AG09309 (cell line): ENCODE measurements around the gene COA7.
"Not testable (repeated sequence)": the region's sequence is repeated elsewhere in the genome, so short reads cannot be mapped to it uniquely, and the experiment has no call there.

Experiments
- DNase-seq: peaks from one replicate; pipeline ENCODE4 v3.0.0-alpha.2; 2010; ENCODE audit warnings: low read depth
- H3K4me3 ChIP-seq: 2 replicates; pipeline ENCODE4 v1.5.1; 2011; ENCODE audit warnings: mild to moderate bottlenecking, low read depth, low read length, moderate library complexity; ENCODE audit not compliant: control insufficient read depth
- TF ChIP-seq, protein P1 (sequence below): IDR thresholded peaks from 2 replicates; pipeline ENCODE4 v1.5.1; 2011; ENCODE audit warnings: mild to moderate bottlenecking, low read depth, low read length, inconsistent platforms; ENCODE audit not compliant: insufficient read depth, control insufficient read depth; ENCODE audit errors: missing control alignments

The COA7 gene

DNA sequence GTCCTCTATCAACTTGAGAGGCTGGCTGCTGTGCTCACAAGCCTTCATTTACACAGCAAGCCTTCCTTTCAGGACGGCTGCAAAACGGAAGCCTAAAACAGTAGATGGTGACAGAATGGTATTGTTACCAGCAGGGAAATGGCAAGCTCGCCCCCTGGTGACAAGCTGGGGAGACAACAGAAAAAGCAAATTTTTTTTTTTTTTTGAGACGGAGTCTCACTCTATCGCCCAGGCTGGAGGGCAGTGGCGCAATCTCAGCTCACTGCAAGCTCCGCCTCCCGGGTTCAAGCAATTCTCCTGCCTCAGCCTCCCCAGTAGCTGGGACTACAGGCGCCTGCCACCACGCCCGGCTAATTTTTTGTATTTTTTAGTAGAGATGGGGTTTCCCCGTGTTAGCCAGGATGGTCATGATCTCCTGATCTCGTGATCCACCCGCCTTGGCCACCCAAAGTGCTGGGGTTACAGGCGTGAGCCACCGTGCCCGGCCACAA, 11.8 kb downstream of the COA7 start:
- DNase-seq: not testable (repeated sequence)
- TF ChIP-seq, protein P1, sequence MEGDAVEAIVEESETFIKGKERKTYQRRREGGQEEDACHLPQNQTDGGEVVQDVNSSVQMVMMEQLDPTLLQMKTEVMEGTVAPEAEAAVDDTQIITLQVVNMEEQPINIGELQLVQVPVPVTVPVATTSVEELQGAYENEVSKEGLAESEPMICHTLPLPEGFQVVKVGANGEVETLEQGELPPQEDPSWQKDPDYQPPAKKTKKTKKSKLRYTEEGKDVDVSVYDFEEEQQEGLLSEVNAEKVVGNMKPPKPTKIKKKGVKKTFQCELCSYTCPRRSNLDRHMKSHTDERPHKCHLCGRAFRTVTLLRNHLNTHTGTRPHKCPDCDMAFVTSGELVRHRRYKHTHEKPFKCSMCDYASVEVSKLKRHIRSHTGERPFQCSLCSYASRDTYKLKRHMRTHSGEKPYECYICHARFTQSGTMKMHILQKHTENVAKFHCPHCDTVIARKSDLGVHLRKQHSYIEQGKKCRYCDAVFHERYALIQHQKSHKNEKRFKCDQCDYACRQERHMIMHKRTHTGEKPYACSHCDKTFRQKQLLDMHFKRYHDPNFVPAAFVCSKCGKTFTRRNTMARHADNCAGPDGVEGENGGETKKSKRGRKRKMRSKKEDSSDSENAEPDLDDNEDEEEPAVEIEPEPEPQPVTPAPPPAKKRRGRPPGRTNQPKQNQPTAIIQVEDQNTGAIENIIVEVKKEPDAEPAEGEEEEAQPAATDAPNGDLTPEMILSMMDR: peak; percentile 80

DNA sequence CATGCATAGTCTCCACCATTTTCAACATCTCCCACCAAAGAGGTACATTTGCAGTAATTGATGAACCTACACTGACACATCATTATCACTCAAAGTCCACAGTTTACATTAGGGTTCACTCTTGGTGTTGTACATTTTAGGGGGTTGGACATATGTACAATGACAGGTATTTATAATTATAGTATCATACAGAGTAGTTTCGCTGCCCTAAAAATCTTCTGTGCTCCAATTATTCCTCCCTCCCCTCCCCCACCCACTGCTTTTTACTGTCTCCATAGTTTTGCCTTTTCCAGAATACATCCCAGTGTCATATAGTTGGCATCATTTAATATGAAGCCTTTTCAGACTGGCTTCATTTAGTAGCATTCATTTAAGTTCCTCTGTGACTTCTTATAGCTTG, 13.6 kb downstream of the COA7 start:
- TF ChIP-seq, protein P1: no peak
- H3K4me3 ChIP-seq: no peak overlapping the region
- DNase-seq: no peak

More for the DNA sequence above, 11.8 kb downstream of the COA7 start:
- H3K4me3 ChIP-seq: not testable (repeated sequence)

DNA sequence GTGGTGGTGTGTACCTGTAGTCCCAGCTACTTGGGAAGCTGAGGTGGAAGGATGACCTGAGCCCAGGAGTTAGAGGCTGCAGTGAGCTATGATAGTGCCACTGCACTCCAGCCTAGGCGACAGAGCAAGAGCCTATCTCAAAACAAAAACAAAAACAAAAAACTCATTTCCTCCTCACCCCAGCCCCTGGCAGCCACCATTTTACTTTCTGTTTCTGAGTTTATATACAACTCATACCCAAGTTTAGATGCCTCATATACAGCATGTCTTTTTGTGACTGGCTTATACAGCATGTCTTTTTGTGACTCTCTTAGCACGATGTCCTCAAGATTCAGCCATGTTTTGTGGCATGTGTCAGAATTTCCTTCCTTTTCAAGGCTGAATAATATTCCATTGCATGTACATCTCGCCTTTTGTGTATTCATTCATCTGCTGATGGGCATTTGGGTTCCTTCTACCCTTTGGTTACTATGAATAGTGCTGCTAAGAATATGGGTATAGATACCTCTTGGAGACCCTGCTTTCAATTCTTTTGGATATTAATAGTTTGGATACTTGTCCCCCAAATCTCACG, 14.7 kb downstream of the COA7 start:
- no peak overlapping the region for H3K4me3 ChIP-seq
- TF ChIP-seq, protein P1: no peak
- DNase-seq: no peak

DNA sequence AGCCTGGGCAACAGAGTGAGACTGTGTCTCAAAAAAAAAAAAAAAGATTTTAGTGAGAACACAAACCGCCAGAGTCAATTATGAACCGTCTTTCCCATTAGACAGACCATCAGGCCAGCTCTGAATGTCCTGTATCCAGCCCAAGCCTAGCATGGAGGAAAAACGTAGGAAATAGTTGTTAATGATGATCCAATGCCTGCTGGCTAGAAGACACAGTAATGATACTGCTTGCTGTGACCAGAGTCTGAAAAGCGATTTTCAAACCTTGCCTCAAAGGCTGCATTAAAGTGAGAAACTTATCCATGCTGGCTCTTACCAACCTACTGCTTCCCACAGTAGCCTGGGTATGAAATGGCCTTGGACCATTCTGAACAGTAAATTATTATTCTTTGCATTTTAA, 17.0 kb downstream of the COA7 start:
- DNase-seq: no peak
- H3K4me3 ChIP-seq: no peak overlapping the region
- TF ChIP-seq, protein P1: no peak

DNA sequence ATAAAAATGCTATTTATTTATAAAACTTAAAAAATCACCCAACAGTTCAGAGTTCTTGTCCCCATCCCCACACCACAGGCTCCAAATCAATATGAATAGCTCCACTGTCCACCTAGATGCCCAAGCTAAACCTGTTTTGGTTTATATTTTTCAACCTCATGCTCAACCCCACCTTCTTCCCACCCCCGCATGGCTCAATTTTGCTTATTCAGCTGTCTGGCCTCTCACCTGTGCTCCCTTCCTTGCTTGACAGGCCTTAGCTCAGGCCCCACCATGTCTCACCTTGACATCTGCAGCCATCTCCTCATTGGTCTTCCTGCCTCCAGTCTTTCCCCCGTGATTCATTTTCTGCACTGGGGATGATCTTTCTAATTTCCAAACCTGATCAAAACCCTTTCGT, 17.8 kb downstream of the COA7 start:
- TF ChIP-seq, protein P1: no peak
- DNase-seq: no peak
- no peak overlapping the region for H3K4me3 ChIP-seq

DNA sequence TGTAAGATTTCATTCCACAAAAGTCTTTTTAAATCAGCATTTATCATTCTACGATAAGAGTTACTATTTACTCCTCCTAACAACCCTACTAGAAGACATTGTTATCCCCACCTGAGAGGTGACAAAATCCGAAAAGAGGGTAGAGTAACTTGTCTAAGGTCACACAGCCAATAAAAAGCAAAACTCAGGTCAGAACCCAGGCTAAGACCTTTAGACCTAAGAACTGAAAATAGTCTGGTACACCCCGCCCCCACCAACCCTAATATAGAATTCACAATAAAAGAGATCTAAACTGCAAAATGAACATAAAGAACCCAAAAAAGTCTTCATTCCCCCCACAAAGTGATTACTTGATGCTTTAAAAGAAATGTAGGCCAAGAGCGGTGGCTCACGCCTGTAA, 18.6 kb downstream of the COA7 start:
- DNase-seq: no peak
- no peak overlapping the region for H3K4me3 ChIP-seq
- TF ChIP-seq, protein P1: no peak

DNA sequence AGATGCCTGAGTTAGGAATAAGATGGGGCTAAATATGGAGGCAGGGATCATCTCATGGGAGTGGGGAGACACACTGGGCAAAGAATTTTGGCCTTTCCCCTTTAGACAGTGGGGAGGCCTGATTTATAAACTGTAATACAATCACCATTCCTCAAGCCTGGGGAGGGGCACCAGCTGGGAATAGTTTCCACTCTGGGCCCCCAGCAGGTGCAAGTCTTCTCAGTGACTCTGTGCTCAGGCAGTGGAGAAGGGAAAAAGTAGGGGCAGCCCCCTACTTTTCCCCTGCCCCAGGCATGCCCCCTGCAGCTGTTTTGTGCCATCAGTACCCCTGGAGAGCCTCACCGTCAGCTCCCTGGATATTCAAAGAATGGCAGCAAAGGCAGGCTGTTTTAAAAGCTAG, 19.1 kb downstream of the COA7 start:
- DNase-seq: no peak
- no peak overlapping the region for H3K4me3 ChIP-seq
- TF ChIP-seq, protein P1: no peak
